Epithelial cell of esophagus (primary cell): ENCODE data around the gene NDUFS6.

ENCODE experiments used
- DNase-seq: peaks from one replicate; pipeline ENCODE4 v3.0.0; 2010; ENCODE audit warnings: low read depth
- H3K4me3 ChIP-seq: 2 replicates; pipeline ENCODE4 v1.5.1; 2011; ENCODE audit warnings: mild to moderate bottlenecking, low read length, control low read depth
- CTCF ChIP-seq: IDR thresholded peaks from 2 replicates; pipeline ENCODE4 v1.5.1; 2011; ENCODE audit warnings: low read depth, mild to moderate bottlenecking, low read length, control low read depth, inconsistent platforms; ENCODE audit not compliant: insufficient read depth; ENCODE audit errors: missing control alignments

NDUFS6 gene

GRCh38 chr5:1762121-1762882, 38.9 kb upstream of the NDUFS6 start:
- no peak for TF ChIP-seq CTCF
- no peak overlapping the region for H3K4me3 ChIP-seq
- DNase-seq = no peak

- TF ChIP-seq CTCF = no peak
- no peak for DNase-seq
- no peak overlapping the region for H3K4me3 ChIP-seq
Measured at GRCh38 chr5:1762883-1763547, 38.2 kb upstream of the NDUFS6 start.

GRCh38 chr5:1763548-1763911, 37.7 kb upstream of the NDUFS6 start:
- peak; percentile 42 for TF ChIP-seq CTCF
- peak; percentile 12 for DNase-seq
- no peak overlapping the region for H3K4me3 ChIP-seq

GRCh38 chr5:1763960-1764605, 37.1 kb upstream of the NDUFS6 start:
- no peak overlapping the region for H3K4me3 ChIP-seq
- no peak for TF ChIP-seq CTCF
- no peak for DNase-seq

GRCh38 chr5:1764606-1764960, 36.6 kb upstream of the NDUFS6 start:
- DNase-seq = no peak
- H3K4me3 ChIP-seq = no peak overlapping the region
- no peak for TF ChIP-seq CTCF

- TF ChIP-seq CTCF = no peak
- H3K4me3 ChIP-seq = no peak overlapping the region
- DNase-seq = no peak
Measured at GRCh38 chr5:1765141-1765879, 35.9 kb upstream of the NDUFS6 start.
